ENCODE results near the gene WASF2.

DNA sequence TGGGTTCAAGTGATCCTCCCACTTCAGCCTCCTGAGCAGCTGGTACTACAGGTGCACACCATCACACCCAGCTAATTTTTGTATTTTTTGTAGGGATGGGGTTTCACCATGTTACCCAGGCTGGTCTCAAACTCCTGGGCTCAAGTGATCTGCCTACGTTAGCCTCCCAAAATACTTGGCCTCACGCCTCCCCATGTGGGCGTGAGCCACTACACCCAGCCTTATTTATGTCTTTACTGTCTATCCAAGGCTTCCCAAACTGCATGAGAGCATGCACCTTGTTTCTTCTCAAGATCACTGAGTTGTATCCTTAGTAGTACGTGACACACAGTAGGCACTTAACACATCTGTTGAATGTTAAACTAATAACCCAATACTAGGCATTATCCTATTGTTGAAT lies 14.2 kb downstream of the WASF2 start:
- TF ChIP-seq EP300 (conservative IDR thresholded peaks at IDR 0.05; ENCODE audit: poor library complexity, severe bottlenecking) (no peak), POLR2AphosphoS5 (IDR thresholded peaks at IDR 0.05) (no peak), EZH2 (IDR thresholded peaks at IDR 0.05; ENCODE audit: borderline replicate concordance, insufficient read depth, low read length, poor library complexity, severe bottlenecking) (no peak), RAD21 (conservative IDR thresholded peaks at IDR 0.05) (no peak), MXI1 (conservative IDR thresholded peaks at IDR 0.05; ENCODE audit: poor library complexity, severe bottlenecking) (no peak), SMC3 (conservative IDR thresholded peaks at IDR 0.05; ENCODE audit: poor library complexity) (no peak), TAF1 (IDR thresholded peaks at IDR 0.05; ENCODE audit: low read depth) (no peak)
- TF ChIP-seq, protein P1, sequence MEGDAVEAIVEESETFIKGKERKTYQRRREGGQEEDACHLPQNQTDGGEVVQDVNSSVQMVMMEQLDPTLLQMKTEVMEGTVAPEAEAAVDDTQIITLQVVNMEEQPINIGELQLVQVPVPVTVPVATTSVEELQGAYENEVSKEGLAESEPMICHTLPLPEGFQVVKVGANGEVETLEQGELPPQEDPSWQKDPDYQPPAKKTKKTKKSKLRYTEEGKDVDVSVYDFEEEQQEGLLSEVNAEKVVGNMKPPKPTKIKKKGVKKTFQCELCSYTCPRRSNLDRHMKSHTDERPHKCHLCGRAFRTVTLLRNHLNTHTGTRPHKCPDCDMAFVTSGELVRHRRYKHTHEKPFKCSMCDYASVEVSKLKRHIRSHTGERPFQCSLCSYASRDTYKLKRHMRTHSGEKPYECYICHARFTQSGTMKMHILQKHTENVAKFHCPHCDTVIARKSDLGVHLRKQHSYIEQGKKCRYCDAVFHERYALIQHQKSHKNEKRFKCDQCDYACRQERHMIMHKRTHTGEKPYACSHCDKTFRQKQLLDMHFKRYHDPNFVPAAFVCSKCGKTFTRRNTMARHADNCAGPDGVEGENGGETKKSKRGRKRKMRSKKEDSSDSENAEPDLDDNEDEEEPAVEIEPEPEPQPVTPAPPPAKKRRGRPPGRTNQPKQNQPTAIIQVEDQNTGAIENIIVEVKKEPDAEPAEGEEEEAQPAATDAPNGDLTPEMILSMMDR (IDR thresholded peaks at IDR 0.05; ENCODE audit: poor library complexity, severe bottlenecking), result no peak
- TF ChIP-seq, protein P2, sequence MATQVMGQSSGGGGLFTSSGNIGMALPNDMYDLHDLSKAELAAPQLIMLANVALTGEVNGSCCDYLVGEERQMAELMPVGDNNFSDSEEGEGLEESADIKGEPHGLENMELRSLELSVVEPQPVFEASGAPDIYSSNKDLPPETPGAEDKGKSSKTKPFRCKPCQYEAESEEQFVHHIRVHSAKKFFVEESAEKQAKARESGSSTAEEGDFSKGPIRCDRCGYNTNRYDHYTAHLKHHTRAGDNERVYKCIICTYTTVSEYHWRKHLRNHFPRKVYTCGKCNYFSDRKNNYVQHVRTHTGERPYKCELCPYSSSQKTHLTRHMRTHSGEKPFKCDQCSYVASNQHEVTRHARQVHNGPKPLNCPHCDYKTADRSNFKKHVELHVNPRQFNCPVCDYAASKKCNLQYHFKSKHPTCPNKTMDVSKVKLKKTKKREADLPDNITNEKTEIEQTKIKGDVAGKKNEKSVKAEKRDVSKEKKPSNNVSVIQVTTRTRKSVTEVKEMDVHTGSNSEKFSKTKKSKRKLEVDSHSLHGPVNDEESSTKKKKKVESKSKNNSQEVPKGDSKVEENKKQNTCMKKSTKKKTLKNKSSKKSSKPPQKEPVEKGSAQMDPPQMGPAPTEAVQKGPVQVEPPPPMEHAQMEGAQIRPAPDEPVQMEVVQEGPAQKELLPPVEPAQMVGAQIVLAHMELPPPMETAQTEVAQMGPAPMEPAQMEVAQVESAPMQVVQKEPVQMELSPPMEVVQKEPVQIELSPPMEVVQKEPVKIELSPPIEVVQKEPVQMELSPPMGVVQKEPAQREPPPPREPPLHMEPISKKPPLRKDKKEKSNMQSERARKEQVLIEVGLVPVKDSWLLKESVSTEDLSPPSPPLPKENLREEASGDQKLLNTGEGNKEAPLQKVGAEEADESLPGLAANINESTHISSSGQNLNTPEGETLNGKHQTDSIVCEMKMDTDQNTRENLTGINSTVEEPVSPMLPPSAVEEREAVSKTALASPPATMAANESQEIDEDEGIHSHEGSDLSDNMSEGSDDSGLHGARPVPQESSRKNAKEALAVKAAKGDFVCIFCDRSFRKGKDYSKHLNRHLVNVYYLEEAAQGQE (IDR thresholded peaks at IDR 0.05; ENCODE audit: borderline replicate concordance), result no peak
